Femur (tissue), 1 donor: ENCODE measurements around the gene GMFB.
A peak's percentile ranks its signal among the peaks of the same experiment; 100 is the strongest.
"Not testable (repeated sequence)": the region's sequence is repeated elsewhere in the genome, so short reads cannot be mapped to it uniquely, and the experiment has no call there.

Source experiments
- DNase-seq: peaks from one replicate; pipeline ENCODE4 v3.0.0-alpha.2; 2017

The GMFB gene

DNA sequence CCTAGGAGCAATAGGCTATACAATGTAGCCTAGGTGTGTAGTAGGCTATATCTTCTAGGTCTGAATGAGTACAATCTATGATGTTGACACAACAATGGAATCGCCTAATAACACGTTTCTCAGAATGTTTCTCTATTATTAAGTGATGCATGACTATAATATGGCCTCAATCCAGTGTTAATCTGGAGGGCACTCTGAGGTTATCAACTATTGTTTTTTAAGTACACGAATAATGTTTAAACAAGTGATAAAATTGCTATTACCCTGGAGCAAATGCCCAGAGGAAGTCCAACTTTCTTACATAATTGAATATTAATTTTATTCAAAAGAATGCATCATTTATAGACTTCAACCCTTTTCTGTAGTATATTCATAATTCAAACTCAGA, 31.2 kb downstream of the GMFB start:
- no peak for DNase-seq

DNA sequence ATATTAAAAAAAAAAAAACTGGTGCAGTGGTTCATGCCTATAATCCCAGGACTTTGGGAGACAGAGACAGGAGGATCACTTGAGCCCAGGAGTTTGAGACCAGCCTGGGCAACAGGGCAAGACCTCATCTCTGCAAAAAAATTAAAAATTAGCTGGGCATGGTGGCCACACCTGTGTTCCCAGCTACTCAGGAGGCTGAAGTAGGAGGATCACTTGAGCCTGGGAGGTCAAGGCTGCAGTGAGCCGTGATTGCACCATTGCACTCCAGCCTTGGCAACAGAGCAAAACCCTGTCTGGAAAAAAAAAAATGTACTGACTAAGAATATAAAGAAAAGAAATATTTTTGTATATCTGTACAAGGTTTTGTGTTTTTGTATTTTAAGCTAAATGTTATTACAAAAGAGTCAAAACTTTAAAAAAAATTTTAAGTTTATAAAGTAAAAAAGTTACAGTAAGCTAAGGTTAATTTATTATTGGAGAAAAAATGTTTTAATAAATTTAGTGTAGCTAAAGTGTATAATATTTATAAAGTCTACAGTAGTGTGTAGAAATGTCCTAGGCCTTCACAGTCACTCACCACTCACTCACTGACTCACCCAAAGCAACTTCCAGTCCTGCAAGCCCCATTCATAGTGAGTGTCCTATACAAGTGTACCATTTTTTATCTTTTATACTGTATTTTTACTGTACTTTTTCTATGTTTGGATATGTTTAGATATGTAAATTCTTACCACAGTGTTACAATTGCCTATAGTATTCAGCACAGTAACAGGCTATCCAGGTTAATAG, 31.8 kb downstream of the GMFB start:
- DNase-seq: not testable (repeated sequence)

DNA sequence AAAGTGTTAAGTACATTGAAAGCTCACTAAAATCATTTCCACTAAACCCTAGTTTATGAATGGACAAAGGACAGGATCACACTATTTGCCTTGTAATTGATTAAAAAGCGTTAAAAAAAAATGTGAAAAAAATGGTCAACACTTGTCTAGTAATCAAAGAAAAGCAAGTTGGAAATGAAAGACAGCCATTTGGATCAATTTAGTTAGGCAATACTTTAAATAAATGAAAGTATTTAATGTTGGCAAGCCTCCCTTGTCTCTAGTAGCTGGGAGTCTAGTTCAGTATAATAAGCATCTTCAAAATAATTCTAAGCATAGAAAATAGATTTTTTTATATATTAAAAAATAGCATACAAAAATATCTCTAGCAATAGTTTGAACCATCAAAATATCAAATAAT, 33.4 kb downstream of the GMFB start:
- no peak for DNase-seq

DNA sequence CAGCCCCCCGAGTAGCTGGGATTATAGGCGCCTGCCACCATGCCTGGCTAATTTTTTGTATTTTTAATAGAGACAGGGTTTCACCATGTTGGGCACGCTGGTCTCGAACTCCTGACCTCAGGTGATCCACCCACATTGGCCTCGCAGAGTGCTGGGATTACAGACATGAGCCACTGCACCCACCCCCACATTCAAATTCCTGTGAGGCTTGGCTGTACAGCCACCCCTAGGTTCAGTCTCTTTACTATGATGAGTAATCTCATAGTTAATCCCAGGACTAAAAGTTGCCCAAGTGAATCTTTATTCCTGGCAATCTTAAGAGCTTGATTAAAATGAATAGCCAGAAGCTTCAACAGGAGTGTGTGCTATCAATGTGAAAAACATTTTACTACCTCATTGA, 34.8 kb downstream of the GMFB start:
- not testable (repeated sequence) for DNase-seq

DNA sequence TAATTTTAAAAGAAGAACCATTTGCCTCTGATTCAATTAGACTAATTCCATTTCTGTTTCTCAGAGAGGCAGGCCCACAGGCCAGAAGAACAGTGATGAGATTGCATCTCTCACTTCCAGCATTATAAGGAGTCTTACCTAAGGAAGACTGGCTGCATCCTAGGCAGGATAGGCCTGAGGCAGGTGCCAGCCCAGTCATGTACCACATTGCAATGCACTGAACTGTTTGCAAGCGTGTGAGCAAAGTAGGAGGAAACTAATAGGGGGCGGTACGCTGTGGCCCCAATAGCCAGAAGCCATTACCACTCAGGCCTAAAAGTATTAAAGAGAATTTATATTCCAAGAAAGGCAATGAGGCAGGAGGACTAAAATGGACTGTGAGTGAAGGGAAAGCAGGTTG, 35.5 kb downstream of the GMFB start:
- no peak for DNase-seq

DNA sequence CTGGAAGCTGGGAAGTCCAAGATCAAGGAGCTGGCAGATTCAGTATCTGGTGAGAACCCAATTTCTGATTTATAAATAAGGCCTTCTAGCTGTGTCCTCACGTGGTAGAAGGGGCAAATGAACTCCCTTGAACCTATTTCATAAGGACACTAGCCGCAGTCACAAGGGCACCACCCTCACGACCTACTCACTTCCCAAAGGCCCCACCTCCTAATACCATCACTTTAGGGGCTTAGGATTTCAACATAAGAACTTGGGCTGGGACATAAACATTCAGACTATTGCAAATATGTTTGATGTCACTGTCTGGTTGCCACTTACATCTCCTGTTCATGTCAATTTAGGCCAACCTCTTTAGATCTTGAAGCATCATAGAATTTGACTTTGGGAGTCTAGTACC, 36.8 kb downstream of the GMFB start:
- no peak for DNase-seq

DNA sequence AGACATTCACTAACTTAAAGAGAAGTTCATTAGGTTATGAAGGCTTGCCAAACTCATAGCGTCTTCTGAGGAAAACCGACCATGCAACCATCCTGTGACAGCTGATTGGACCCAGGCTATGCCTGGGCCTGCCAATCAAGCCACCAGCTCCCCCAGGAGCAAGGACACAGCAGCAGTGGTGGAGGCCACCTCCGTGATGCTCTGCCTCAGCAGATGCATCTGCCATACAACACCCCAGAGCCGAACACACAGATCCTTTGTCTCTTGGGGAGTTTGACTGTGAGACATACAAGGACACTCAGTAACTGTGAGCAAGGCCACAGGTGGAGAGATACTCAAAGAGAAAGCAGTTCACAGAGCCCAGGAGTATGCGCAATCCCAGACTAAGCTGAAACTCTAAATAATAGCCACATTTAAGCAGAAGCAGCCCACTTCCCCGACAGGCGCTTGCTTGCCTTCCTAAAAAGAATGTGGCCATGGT, 37.6 kb downstream of the GMFB start:
- DNase-seq: no peak

DNA sequence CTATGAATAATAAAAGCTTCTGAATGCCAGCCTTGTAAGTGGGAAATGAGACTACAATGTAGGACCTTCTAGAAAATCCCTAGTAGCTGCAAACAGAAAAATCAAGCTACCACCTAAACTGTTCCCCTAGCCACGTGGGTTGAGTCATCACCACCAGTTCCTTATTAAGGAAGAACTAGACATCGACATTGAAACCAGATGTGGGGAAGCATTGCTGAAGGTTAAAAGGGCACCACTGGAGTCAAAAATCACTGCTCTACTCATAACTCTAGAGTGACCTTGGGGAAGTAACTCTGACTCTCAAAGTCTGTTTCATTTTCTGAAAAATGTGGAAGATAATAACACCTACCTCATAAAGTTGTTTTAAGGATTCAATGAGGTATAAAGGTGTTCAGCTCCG, 38.2 kb downstream of the GMFB start:
- no peak for DNase-seq

DNA sequence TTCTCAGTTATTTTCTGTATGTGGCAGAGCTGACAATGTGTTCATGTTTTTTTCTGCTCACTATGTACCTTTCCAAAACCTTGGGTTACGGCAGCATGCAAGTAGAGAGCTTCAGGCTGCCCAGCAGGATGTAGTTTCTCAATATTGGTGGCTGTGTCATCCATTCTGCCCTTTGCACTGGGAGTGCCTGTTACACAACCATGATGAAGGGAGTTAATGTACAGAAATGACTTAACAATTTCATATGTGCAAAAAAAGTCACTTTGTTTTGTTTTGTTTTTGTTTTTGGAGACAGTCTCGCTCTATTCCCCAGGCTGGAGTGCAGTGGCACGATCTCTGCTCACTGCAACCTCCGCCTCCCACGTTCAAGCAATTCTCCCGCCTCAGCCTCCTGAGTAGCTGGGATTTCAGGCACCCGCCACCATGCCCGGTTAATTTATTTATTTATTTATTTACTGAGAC, 41.5 kb downstream of the GMFB start:
- no peak for DNase-seq

DNA sequence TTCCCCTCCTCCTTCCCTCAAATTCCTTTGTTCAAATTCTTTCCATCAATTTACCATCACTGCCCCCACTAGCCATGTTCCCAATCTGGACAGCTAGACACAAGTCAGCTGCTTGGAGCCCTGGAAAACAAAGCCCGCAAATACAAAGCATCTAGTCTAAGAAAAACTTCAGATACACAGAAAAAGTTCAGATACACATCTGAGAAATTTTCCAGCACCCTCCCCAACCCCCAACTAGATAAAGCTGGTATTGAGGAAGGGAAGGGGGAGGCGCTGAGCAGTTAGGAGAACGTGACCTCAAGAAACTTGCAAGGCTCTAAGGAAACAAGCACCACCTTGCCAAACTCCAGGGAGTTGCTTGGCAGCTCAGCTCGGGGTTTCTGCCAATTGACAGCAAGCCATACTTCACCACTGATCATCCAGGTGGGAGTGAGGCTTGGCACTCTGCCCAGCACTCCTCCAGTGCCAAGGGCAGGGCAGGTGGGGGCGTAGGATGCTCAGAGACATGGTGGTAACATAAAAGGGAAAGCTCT, 42.6 kb downstream of the GMFB start:
- peak; percentile 40 for DNase-seq

DNA sequence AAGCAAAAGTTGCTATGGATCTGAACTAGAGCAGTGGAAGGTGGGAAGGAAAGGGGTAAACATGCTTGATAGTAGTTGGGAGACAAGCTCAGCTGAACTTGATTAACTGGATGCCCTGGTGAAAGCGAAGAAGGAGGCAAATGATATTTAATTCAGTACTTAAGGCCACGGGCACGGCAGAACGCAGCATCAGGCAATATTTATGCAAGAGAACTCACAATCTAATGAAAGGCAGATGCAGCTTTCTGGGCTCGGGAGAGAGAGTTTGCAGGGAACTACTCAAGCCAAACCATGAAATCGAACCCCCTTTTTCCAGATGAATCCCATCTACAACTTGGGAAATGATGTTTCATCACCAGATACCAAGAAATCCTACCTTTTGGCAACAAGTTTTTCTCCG, 44.1 kb downstream of the GMFB start:
- no peak for DNase-seq

DNA sequence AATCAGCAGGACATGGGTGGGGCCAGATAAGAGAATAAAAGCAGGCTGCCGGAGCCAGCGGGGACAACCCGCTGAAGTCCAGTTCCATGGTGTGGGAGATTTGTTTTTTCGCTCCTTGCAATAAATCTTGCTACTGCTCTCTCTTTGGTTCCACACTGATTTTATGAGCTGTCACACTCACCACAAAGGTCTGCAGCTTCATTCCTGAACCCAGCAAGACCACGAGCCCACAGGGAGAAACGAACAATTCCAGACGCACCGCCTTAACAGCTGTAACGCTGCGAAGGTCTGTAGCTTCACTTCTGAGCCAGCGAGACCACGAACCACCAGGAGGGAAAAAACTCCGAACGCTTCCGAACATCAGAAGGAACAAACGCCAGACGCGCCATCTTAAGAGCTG, 44.8 kb downstream of the GMFB start:
- peak; percentile 38 for DNase-seq

DNA sequence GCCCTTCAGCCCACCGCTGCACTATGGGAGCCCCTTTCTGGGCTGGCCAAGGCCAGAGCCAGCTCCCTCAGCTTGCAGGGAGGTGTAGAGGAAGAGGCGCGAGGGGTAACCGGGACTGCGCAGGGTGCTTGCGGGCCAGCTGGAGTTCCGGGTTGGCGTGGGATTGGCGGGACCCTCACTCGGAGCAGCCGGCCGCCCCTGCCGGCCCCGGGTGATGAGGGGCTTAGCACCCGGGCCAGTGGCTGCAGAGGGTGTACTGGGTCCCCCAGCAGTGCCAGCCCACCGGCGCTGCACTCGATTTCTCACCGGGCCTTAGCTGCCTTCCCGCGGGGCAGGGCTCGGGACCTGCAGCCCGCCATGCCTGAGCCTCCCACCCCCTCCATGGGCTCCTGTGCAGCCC, 45.8 kb downstream of the GMFB start:
- not testable (repeated sequence) for DNase-seq

DNA sequence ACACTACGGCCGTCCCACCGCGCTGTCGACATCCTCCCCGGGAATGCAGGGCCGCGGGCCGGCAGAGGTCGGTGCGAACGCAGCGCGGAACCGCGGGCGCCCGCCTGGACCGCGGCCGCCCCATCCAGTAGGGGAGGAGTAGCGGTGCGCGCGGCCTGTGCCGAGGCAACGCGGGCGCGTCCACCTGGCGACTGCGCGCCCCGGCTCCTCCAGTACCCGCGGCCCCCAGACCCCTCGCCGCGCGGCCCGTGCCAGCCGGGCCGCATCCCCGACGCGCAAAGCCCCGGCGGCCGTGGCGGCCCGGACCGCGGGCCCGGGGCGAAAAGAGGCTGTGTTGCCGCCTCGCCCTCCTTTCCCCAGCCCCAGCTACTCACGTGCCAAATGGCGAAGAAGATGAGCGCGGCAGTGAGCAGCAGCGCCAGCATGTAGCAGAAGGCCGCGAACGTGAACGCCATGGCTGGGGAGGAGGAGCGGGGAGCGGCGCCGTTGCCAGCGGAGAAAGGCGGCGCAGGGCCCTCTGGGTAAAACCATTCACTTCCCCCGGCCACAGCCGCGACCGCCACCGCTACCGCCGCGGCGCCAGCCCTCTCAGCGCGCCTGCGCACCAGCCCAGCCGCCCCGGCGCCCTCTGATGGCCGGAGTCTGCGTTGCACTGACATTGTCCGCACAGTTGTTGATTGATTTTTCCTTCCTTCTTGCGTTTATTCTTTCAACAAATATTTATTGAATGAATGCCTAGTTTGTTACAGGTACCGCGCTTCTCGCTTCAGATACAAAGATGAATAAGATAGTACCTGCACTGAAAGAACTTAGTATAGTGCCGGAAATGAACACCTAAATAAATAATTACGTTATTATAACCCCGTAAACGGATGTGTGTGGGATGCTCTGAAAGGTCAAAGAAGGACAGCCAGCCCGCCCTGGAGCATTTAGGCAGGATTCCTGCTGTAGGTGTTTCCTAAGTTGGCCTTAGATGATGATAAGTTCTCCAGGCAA, 47.6 kb downstream of the GMFB start, which contains the start of gene CNIH1:
Gene CNIH1, minus strand, starts transcription at position 502 of the 996 bp plus-strand sequence. Its CDS starts 47 bp downstream, at position 455.
- peak; percentile 96 for DNase-seq

DNA sequence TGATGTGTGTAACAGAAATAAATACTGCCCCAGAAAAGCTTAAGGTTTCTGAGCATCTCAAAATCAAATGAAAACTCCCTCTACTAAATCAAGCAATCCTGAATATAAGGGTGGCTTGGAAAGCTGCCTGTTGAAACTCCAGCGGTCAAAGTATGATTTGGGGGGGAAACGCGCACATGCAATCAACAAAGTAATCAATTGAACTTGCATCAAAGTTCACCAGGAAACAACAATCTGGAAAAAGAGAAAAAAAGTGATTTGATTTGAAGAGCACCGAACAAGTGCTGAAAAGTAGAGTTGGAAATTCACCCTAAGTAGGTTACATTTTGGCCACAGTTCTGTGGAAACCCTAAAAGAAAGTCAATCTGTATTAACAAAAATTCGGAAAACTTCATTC, 48.3 kb downstream of the GMFB start:
- no peak for DNase-seq

DNA sequence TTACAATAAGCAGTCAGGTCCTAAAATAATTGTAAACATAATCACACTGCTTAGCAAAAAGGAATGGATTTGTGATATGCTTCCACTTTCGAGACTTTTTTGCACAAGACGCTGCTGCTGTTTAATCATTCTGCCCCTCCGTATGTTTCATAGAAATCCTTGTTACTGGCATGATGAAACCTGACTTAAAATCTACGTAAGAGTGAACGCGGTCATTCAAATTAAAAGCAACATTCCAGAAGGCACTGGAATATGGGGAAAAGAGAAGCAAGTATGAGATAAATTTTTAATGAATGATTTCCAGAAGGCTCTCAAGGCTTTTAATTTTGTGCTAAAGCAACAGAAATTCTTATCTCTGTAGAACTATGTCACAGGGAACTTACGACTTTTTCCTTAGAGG, 48.7 kb downstream of the GMFB start:
- DNase-seq: no peak

DNA sequence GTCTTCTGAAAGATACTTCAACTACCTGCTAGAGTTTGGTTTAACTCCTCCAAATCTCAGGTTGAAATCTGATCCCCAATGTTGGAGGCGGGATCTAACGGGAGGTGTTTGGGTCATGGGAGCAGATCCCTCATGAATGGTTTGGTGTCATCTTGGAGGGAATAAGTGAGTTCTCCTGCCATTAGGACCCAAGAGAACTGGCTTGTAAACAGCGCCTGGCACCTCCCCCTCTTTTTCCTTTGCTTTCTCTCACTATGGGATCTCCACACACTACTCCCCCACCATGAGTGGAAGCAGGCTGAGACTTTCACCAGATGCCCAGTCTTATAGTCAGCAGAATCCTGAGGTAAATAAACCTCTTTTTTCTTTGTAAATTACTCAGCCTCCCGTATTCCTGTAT, 50.1 kb downstream of the GMFB start:
- no peak for DNase-seq

DNA sequence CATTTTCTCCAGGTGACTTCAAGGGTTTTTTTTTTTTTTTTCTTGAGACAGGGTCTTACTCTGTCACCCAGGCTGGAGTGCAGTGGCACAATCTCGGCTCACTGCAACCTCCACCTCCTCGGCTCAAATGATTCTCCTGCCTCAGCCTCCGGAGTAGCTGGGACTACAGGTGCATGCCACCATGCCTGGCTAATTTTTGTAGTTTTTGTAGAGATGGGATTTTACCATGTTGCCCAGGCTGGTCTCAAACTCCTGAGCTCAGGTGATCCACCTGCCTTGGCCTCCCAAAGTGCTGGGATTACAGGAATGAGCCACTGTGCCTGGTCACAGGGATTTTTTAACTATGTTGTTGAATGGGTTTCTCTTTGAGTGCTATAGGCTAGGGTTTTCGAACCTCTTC, 50.8 kb downstream of the GMFB start:
- DNase-seq: not testable (repeated sequence)

DNA sequence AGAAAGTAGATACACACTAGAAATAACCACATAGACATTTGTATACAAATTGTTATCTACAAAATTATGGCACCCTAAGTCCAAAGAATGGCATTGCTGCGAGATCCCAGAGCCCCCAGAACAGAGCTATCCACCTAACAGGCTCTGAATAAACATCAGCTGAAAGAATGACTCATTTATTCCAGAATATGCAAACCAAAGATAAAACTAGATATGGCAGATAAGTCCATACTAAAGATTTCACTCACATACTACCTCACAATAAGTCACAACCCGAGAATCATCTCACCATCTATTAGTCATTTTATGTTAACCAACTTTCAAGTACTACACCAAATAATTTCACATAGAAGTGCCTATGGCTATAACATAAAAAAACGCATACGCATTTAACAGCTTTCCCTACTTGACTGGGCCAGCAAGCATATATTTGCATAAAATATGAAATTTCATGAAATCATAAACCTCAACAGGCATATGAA, 53.2 kb downstream of the GMFB start:
- no peak for DNase-seq

DNA sequence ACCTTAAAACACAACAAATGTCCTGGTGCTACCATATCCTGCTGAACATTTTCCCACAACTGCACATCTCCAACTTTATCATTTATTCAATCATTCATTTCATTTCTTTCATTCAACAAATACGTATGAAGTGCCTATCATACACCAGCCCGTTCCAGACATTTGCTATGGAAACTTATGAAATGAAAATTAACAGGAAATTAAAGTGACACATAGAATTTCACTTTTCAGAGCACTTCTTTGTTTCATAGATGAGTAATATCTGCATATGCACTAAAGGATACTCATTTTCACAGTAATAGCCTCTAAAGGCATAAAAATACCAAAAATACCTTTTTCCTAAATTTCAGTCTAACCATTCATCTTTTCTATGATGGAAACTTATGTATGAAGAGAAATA, 60.3 kb downstream of the GMFB start:
- no peak for DNase-seq

DNA sequence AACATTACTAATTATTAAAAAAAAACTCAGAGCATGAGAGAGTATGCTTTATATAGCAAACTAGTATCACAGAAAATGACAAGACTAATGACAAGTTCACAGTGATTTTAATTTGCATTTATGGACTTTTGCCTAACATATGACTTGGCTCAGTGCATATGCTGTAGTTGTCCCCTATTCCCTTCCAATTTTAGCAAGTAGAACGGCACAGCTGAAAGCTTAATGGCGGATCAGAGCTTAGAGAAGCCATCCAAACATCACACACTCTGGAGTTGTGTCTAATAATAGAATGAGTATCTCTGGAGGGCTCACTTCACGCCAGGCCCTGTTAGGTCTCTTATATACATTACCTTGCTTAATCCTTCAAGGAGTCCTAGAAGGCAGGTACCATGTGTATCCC, 60.9 kb downstream of the GMFB start:
- DNase-seq: no peak

DNA sequence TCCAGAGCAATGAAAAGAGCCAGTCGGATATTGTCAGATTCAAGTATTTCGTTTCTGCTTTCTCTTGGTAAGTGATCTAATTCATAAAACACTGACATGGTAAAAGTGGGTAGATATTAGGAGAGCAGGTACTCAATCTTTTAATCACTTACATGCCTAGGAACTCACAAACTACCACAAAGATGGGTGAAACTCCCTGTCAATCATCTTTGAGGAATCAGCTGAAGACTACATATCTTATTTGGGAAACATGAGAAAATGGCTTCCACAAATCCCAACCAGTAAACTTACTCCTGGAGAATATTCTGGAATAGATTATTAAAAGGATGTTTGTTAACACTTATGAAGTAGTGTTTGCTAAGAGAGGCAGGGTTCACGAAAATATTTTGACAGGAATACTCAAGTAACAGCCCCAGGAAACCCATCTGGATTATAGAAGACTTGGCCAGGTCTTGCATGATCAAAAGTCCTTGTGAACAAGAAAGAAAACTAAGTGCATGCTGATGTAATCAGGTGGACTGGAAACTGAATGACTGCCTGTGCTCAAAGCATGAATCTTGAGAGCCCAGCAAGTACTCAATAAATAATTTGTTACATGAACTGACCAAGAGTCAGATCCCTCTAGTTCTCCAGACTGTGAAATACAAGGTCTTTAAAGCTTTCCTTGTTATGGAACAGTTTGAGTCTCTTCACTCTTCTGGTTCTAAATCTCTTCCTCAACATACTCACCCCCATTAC, 63.1 kb downstream of the GMFB start:
- DNase-seq: no peak
